HG02610 (cell line): ENCODE measurements around the gene GRHL1.
A peak's percentile ranks its signal among the peaks of the same experiment; 100 is the strongest.
"Not testable (repeated sequence)": the region's sequence is repeated elsewhere in the genome, so short reads cannot be mapped to it uniquely, and the experiment has no call there.

Source experiments
- ATAC-seq: cut with Tn5 transposase; IDR thresholded peaks from one replicate; pipeline ENCODE4 v1.9.1; 2021; ENCODE audit warnings: mild to moderate bottlenecking, moderate library complexity; ENCODE audit not compliant: unreplicated experiment

The GRHL1 gene

GRCh38 chr2:10019602-10020400 lies 68.3 kb downstream of the GRHL1 start:
- no peak for ATAC-seq

GRCh38 chr2:10022041-10022421 lies 70.5 kb downstream of the GRHL1 start:
- no peak for ATAC-seq

- ATAC-seq, result no peak
These were observed 71.0 kb downstream of the GRHL1 start for GRCh38 chr2:10022445-10022844.

- no peak for ATAC-seq
These were observed 71.6 kb downstream of the GRHL1 start for GRCh38 chr2:10022966-10023662.

GRCh38 chr2:10026940-10027569 lies 75.6 kb downstream of the GRHL1 start:
- no peak for ATAC-seq

- no peak for ATAC-seq
These were observed 76.3 kb downstream of the GRHL1 start for GRCh38 chr2:10027660-10028330.

GRCh38 chr2:10028407-10028987 lies 77.0 kb downstream of the GRHL1 start:
- ATAC-seq, result no peak

GRCh38 chr2:10028988-10029874 lies 77.7 kb downstream of the GRHL1 start:
- peak; percentile 92 for ATAC-seq

GRCh38 chr2:10029875-10030223 lies 78.4 kb downstream of the GRHL1 start:
- no peak for ATAC-seq

- ATAC-seq, result no peak
These were observed 78.8 kb downstream of the GRHL1 start for GRCh38 chr2:10030311-10030736.

- ATAC-seq, result not testable (repeated sequence)
These were observed 79.3 kb downstream of the GRHL1 start for GRCh38 chr2:10030798-10031197.

- no peak for ATAC-seq
These were observed 80.6 kb downstream of the GRHL1 start for GRCh38 chr2:10031886-10032745.

- ATAC-seq, result no peak
These were observed 81.2 kb downstream of the GRHL1 start for GRCh38 chr2:10032746-10033105.

- ATAC-seq, result no peak
These were observed 81.9 kb downstream of the GRHL1 start for GRCh38 chr2:10033251-10034006.

- no peak for ATAC-seq
These were observed 83.0 kb downstream of the GRHL1 start for GRCh38 chr2:10034333-10035052.

GRCh38 chr2:10035053-10035422 lies 83.5 kb downstream of the GRHL1 start:
- ATAC-seq, result no peak

- ATAC-seq, result no peak
These were observed 84.1 kb downstream of the GRHL1 start for GRCh38 chr2:10035633-10036032.
